ENCODE measurements around the gene ITPR1. TPM values are rescaled to one million over a fixed set of nuclear protein-coding genes. Genes with fewer than 3 reads are reported as not detected.

Gene ITPR1
- polyA plus RNA-seq, 2 of the 4 experiments (the other 2 are of a cell fraction), result 2.8 to 9.6 TPM

DNA sequence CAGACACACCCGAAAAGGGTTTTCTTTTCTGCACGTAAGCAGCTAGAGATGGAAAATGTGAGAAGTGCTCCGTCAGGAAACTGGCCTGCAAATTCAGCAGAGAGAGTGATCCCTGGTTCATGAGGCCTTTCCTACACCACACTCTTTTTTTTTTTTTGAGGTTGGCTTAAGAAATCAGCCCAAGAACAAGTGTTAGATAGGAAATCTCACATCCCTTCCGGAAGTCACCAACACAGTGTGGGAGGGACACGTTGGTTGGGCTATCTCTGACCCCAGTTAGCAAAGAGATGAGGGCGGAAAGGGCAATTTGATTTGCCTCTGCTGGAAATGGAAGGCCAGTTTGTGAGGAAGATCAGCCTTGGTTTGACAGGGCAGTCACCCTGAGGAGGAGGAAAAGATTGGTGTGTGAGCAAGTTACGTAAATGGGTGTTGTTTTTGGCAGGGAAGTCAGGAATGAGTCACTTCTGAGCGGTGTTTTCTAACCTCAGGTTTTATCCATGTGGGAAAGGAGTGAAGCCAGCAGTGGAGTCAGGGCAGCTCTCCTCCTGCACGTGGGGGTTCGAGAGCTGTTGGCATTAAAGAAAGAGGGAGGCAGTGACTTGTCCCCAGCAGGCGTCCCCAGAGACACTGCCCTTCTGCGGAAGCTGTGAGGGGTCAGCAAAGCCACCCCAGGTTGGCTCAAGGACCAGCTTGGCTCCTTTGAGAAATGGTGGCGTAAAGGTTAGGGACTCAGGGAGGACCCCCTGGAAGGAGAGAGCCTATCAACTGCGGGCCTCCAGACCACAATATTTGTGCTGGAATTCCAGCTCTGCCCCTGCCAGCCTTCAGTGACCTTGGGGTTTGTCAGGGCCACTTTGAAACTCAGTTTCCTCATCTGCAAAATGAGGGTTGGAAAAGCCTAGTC lies 248.5 kb downstream of the ITPR1 start (continued):
- TF ChIP-seq, protein P1, sequence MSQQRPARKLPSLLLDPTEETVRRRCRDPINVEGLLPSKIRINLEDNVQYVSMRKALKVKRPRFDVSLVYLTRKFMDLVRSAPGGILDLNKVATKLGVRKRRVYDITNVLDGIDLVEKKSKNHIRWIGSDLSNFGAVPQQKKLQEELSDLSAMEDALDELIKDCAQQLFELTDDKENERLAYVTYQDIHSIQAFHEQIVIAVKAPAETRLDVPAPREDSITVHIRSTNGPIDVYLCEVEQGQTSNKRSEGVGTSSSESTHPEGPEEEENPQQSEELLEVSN (IDR thresholded peaks at IDR 0.05; ENCODE audit: borderline replicate concordance, low read depth), result peak; percentile 84; the same call in 1 of the 2 replicates
- no peak for TF ChIP-seq RCOR1 (IDR thresholded peaks at IDR 0.05; ENCODE audit: low read depth, low read length)
- TF ChIP-seq, protein P2, sequence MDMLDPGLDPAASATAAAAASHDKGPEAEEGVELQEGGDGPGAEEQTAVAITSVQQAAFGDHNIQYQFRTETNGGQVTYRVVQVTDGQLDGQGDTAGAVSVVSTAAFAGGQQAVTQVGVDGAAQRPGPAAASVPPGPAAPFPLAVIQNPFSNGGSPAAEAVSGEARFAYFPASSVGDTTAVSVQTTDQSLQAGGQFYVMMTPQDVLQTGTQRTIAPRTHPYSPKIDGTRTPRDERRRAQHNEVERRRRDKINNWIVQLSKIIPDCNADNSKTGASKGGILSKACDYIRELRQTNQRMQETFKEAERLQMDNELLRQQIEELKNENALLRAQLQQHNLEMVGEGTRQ (IDR thresholded peaks at IDR 0.05), result peak; percentile 49
- TF ChIP-seq, protein P3, sequence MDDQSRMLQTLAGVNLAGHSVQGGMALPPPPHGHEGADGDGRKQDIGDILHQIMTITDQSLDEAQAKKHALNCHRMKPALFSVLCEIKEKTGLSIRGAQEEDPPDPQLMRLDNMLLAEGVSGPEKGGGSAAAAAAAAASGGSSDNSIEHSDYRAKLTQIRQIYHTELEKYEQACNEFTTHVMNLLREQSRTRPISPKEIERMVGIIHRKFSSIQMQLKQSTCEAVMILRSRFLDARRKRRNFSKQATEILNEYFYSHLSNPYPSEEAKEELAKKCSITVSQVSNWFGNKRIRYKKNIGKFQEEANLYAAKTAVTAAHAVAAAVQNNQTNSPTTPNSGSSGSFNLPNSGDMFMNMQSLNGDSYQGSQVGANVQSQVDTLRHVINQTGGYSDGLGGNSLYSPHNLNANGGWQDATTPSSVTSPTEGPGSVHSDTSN (IDR thresholded peaks at IDR 0.05), result no peak
- peak; percentile 29 to 48 for TF ChIP-seq RAD21 (conservative IDR thresholded peaks at IDR 0.05 in 1 of 2, IDR thresholded peaks at IDR 0.05 in 1 of 2)
- TF ChIP-seq SMC3 (IDR thresholded peaks at IDR 0.05), result peak; percentile 52; the same call in 2 of the 3 replicates
- no peak for TF ChIP-seq MAZ (IDR thresholded peaks at IDR 0.05; ENCODE audit: borderline replicate concordance, low read depth, low read length)
- peak; percentile 93 for TF ChIP-seq GATA3 (IDR thresholded peaks at IDR 0.05; ENCODE audit: borderline replicate concordance)
- TF ChIP-seq FOSL2 (IDR thresholded peaks at IDR 0.05), result peak; percentile 84
- TF ChIP-seq FOSL2 (CRISPR knock-in tag; IDR thresholded peaks at IDR 0.05), result peak; percentile 97
- no peak for TF ChIP-seq CHD2 (IDR thresholded peaks at IDR 0.05; ENCODE audit: low read length, partially characterized antibody)
- no peak for TF ChIP-seq RFX5 (IDR thresholded peaks at IDR 0.05)
- no peak for TF ChIP-seq PHF8 (IDR thresholded peaks at IDR 0.05; ENCODE audit: borderline replicate concordance, low read depth)
- TF ChIP-seq, protein P4, sequence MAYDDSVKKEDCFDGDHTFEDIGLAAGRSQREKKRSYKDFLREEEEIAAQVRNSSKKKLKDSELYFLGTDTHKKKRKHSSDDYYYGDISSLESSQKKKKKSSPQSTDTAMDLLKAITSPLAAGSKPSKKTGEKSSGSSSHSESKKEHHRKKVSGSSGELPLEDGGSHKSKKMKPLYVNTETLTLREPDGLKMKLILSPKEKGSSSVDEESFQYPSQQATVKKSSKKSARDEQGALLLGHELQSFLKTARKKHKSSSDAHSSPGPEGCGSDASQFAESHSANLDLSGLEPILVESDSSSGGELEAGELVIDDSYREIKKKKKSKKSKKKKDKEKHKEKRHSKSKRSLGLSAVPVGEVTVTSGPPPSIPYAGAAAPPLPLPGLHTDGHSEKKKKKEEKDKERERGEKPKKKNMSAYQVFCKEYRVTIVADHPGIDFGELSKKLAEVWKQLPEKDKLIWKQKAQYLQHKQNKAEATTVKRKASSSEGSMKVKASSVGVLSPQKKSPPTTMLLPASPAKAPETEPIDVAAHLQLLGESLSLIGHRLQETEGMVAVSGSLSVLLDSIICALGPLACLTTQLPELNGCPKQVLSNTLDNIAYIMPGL (CRISPR knock-in tag; IDR thresholded peaks at IDR 0.05; ENCODE audit: borderline replicate concordance), result no peak
- TF ChIP-seq CBX8 (IDR thresholded peaks at IDR 0.05), result no peak
- TF ChIP-seq ZNF302 (CRISPR knock-in tag; IDR thresholded peaks at IDR 0.05), result peak; percentile 86
- no peak for TF ChIP-seq CHD4 (IDR thresholded peaks at IDR 0.05; ENCODE audit: borderline replicate concordance)
- TF ChIP-seq HEYL (CRISPR knock-in tag; IDR thresholded peaks at IDR 0.05), result peak; percentile 78; the same call in 1 of the 2 replicates
- no peak for TF ChIP-seq CBX2 (IDR thresholded peaks at IDR 0.05; ENCODE audit: borderline replicate concordance, low read depth)
- no peak for TF ChIP-seq RNF2 (IDR thresholded peaks at IDR 0.05; ENCODE audit: borderline replicate concordance, low read depth)
- TF ChIP-seq NR3C1 (IDR thresholded peaks at IDR 0.05), result no peak
- no peak for TF ChIP-seq ZFP36 (IDR thresholded peaks at IDR 0.05; ENCODE audit: borderline replicate concordance, partially characterized antibody)
- TF ChIP-seq BHLHE40 (IDR thresholded peaks at IDR 0.05; ENCODE audit: low read depth, low read length), result peak; percentile 28; the same call in 1 of the 2 replicates
- TF ChIP-seq HOXB13 (CRISPR knock-in tag; IDR thresholded peaks at IDR 0.05; ENCODE audit: low read depth), result peak; percentile 81
- TF ChIP-seq ZSCAN20 (CRISPR knock-in tag; IDR thresholded peaks at IDR 0.05), result peak; percentile 89
- TF ChIP-seq, protein P5, sequence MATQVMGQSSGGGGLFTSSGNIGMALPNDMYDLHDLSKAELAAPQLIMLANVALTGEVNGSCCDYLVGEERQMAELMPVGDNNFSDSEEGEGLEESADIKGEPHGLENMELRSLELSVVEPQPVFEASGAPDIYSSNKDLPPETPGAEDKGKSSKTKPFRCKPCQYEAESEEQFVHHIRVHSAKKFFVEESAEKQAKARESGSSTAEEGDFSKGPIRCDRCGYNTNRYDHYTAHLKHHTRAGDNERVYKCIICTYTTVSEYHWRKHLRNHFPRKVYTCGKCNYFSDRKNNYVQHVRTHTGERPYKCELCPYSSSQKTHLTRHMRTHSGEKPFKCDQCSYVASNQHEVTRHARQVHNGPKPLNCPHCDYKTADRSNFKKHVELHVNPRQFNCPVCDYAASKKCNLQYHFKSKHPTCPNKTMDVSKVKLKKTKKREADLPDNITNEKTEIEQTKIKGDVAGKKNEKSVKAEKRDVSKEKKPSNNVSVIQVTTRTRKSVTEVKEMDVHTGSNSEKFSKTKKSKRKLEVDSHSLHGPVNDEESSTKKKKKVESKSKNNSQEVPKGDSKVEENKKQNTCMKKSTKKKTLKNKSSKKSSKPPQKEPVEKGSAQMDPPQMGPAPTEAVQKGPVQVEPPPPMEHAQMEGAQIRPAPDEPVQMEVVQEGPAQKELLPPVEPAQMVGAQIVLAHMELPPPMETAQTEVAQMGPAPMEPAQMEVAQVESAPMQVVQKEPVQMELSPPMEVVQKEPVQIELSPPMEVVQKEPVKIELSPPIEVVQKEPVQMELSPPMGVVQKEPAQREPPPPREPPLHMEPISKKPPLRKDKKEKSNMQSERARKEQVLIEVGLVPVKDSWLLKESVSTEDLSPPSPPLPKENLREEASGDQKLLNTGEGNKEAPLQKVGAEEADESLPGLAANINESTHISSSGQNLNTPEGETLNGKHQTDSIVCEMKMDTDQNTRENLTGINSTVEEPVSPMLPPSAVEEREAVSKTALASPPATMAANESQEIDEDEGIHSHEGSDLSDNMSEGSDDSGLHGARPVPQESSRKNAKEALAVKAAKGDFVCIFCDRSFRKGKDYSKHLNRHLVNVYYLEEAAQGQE (IDR thresholded peaks at IDR 0.05), result no peak
- no peak for TF ChIP-seq EHMT2 (IDR thresholded peaks at IDR 0.05; ENCODE audit: low read depth)
- TF ChIP-seq, protein P6, sequence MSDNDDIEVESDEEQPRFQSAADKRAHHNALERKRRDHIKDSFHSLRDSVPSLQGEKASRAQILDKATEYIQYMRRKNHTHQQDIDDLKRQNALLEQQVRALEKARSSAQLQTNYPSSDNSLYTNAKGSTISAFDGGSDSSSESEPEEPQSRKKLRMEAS (IDR thresholded peaks at IDR 0.05), result peak; percentile 98
- TF ChIP-seq MYC (IDR thresholded peaks at IDR 0.05; ENCODE audit: borderline replicate concordance, low read length), result peak; percentile 80; the same call in 1 of the 2 replicates
- peak; percentile 86 for TF ChIP-seq HOXB5 (CRISPR knock-in tag; IDR thresholded peaks at IDR 0.05)
- TF ChIP-seq HDAC2 (IDR thresholded peaks at IDR 0.05), result no peak
- peak; percentile 64 for TF ChIP-seq FOSB (CRISPR knock-in tag; IDR thresholded peaks at IDR 0.05)
- TF ChIP-seq KDM5A (IDR thresholded peaks at IDR 0.05), result no peak
- no peak for TF ChIP-seq ESRRA (IDR thresholded peaks at IDR 0.05; ENCODE audit: borderline replicate concordance, low read length)
- TF ChIP-seq ZC3H11A (IDR thresholded peaks at IDR 0.05), result no peak
